ENCODE measurements around the gene HS3ST3A1.
"Not testable (repeated sequence)": the region's sequence is repeated elsewhere in the genome, so short reads cannot be mapped to it uniquely, and the experiment has no call there.

Gene HS3ST3A1

DNA sequence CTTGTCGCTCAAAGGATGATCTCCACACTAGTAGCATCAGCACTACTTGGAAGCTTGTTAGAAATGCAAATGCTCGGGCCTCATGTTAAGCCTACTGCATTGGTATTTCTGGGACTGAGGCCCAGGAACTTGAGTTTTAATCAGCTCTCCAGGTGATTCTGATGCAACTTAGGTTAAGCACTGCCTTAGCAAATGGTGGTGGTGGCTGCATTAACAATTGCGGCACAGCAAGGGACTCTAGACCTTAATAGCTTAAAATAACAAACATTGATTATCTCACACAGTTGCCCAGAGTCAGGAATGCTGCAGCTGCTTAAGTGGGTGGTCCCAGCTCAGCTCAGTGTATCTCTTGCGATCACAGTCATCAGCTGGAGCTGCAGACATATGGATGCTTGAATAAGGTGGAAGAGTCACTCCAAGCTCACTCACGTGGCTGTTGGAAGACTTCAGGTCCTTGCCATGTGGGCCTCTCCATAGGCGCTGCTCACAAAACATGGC lies 25.8 kb downstream of the HS3ST3A1 start:
- DNase-seq (ENCODE audit: low spot score) = no peak

DNA sequence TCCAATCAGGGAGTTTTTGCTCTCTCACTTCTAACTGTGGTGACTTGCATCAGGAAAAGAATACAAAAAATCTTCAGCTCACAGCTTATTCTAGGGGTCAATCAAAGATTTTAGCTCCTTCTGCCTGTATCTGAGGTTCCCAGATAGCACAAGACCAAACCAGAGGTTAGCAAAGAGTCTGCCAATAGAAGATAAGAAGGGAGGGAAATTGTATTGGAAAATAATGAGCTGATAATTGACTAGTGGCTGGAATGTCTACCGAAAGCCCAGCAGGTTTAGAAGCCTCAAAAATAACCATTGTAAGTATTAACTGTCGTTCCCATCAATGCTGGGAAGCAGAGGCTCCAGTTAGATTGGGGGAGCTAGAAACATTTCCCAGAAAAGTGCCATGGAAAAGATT lies 26.3 kb downstream of the HS3ST3A1 start:
- DNase-seq (ENCODE audit: low spot score) = no peak

DNA sequence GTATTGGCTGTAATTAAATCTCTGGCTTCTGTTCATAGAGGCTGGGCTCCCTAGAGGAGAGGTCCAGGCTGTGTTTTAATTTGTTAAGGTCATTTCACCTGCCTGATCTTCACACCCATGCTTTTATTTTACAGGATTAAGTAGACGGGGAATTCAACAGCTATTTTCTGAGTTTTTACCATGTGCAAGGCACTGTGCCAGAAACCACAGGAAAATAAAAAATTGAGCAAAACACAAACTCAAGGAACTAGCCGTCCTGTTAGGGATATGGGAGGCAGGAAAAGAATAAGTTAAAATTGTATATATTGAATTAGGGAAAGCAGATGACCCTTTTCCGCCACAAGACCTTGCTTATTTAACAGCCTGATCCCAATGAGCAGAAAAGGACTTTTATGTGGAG lies 29.1 kb downstream of the HS3ST3A1 start:
- no peak for DNase-seq (ENCODE audit: low spot score)

DNA sequence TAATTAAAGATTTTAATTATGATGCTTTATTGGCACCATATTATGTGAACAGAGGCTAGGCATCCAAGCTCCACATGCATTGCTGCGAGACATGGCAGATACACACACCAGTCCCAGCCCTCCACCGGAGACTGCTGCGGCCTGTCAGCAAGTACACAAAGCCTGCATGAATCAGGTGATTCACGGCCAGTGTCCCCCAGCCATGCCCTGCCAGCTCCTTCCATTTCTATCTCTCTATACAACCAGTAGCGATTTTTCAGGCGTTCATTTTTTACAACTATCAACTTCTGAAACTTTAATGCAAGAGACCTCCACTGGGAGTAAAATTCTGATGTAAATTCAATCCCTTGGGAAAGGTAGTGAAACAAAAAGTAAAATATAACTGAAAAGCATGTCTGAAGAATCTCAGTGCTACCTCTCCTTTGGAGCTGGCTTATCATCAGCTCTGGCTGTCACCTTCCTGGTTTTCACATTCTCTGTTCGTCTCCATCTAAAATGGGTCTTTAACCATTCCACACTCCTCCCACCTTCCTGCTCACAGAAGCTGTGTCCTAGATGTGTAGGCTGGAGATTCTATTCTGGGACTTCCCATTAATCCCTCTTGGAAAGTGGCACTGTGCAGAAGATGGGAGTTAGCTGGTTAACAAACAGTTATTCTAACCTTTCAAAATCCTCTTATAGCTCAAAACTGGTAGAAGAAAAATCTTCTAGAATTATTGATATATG lies 32.2 kb downstream of the HS3ST3A1 start:
- DNase-seq (ENCODE audit: low spot score) = no peak

DNA sequence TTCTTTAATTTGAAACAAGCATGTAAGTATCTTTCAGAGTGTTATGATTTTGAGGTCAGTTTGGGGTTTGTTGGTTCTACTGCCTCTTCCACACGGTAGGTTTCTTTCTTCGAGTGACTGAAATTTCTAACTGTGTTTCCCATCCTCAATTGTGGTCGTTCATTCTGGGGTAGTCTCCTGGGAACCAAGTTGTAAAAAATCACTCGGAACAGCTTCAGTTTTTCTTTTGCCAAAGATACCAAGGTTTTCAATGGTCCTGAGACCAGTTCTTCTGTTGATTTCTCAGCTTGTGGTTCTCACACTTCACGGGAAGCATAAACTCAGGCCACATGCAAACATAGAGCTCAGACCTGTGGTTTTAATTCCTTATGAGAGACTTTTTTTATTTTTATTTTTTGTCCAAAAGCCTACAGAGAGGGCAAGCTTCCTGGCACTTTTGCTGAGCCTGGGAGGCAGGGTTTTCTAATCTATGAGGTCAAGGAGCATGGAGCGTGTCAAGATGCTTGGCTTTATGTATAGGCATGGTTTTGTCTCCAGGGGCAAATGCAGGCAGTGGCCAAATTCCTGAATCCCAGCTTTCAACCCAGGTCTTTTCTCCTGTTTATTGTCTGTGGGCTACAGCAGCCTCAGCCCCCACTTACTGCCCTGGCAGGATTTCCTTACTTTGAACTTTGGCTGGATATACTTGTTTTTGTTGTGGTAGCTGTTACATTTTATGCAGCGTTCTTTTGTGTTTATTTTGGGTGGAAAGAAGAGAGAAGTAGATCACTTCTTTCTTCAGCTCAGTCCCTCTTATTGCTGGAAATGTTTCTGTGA lies 32.9 kb downstream of the HS3ST3A1 start:
- no peak for DNase-seq (ENCODE audit: low spot score)

DNA sequence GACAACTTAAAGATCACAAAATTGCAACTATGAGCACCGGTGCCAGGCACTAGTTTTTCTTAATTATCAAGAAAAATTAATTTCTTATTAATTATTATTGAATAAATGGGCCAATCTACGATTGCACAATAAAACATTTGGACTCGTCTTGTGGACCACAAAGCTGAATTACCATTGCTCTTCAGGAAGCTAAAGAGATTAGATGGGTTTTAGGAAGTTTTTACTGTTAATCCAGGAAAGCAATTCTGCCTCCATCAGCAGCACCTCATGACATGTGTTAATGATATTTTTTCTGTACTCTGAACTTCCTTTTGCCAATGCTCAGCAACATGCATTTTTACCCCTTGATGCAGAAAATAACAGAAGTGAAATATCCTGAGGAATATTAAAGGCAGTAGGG lies 37.9 kb downstream of the HS3ST3A1 start:
- no peak for DNase-seq (ENCODE audit: low spot score)

DNA sequence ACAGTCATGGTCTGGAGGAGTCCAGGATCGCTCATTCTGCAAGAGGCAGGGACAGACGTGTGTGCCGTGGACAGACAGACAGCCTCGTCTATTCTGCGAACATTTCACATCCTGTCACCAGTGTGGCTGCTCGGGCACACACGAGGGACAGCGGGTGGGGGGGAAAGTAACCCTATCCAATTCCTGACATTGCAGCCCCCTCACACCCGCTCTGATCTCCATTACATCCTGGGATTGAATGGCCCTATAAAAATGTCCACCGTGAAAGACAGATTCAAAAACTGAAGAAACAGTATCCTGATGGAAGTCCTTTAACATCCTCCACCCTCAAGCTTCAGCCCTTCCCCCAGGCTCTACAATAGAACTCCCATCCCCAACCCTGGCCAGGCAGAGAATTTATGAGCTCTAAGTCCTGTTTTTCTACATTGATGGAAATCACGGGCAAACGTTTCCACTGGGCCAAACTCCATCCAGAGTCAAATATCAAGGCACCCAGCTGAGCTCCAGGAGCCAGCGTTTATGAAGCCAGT lies 39.4 kb downstream of the HS3ST3A1 start:
- DNase-seq (ENCODE audit: low spot score) = no peak

DNA sequence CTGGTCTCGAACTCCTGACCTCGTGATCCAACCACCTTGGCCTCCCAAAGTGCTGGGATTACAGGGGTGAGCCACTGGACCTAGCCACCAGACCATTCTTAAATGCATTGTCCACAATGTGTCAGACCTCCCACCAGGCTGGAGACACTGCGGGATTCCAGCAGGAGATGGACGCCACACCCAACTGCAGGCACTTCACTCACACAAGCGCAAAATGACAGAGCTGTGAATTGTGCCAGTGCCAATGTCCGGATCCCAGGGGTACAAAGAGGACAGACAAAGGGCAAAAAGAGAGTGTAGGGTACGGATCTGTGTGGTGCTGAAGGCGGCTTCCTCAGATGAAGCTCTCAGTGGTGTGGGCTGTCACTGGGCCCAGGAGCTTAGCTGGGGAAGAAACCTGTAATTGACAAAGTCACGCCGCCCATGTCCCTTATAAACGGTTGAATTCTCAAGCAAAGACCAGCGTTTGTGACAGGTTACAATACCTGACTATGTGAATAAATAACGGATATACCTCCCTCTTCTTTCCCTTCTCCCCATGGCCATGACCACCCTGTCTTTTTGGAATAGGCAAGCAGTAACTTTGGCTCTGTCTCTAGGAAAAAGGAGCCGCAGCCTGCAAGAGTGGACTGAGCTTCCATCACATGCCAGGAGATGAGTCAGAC lies 40.0 kb downstream of the HS3ST3A1 start:
- DNase-seq (ENCODE audit: low spot score) = peak; percentile 85

DNA sequence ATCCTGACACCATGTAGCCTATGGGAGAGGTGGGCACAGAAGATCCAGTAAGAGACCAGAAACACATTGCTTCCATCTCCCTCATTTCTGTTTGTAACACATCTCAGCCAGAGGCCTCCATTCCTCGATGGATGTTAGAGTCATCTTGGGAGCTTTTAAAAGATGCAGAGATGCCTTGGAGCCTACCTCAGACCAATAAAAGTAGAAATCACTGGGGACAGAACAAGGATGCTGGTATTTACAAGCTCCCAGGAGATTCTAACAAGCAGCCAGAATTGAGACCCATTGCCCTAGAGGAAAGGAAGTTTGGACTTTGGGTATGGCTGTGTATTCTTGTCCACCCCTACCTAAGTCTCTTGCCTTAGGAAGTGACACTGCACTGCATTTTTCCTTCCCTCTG lies 40.8 kb downstream of the HS3ST3A1 start:
- DNase-seq (ENCODE audit: low spot score) = no peak

DNA sequence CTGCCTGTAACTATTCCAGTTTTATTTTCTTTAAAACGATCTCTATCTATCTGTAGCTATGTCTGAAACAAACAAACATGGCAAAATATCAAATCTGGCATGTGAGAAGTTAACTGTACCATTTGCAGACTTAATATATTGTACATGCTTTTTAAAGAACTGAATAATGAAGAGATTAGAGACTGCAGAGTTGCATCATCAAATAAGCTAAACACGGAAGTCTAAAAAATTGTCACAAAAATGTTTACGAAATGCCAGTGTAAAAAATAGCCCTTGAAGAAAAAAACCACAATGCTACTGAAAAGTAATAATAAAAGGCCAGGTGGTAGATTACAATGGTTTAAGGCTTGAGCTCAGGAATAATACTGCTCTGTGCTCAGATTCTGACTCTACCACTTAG lies 43.1 kb downstream of the HS3ST3A1 start:
- DNase-seq (ENCODE audit: low spot score) = no peak

DNA sequence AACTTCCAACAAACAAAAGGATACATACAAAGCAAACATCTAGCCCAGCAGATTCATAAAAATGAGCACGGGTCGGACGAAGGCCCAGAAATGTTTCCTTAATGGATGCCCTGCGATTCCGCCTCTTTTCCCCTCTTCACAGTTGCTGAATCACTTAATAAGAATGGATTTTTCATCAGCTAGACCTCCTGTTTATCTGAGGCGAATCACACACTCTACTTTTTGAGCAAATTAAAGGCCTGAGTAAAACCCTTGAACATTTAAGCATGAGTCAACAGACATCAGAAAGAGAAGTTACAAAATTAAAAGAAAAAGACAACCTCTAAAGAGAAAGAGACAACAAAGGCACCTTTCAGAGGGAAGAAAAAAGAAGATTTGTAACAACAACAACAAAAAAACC lies 44.7 kb downstream of the HS3ST3A1 start:
- no peak for DNase-seq (ENCODE audit: low spot score)

DNA sequence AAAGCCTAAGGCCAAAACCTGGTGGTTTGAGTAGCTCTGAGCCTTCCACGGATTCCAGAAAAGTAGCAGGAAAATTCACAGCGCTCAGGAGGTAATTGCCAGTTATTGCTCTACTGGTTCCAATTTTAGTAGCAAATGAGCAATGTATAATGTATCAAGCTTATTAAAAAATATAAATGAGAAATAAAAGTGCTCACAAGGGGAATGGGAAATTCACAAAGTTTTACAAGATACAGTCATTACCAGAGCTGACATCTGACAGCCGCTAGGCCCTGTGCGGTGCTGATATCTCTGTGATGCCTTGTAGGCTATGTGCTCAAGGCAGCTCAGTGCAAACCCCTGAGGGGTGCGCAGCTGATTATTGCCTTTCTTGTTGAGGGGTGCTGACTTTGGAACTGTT lies 47.5 kb downstream of the HS3ST3A1 start:
- DNase-seq (ENCODE audit: low spot score) = no peak

DNA sequence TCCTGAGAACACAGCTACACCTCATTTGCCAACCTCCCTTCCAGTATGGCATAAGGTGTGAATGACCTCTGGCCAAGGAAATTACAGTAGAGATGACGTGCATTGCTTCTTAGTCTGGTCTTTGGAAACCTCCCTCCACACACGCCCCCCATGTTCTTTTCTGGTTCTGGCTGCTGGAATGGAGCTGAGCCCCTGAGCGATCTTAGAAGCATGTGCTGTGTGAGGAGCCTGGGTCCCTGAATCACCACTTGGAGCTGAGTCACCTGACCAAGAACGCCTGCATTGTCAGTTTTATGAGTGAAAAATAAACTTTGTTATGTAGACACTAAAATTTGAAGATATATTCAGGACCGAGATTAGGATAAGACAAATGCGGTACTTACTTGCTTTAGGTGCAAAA lies 51.4 kb downstream of the HS3ST3A1 start:
- DNase-seq (ENCODE audit: low spot score) = no peak

DNA sequence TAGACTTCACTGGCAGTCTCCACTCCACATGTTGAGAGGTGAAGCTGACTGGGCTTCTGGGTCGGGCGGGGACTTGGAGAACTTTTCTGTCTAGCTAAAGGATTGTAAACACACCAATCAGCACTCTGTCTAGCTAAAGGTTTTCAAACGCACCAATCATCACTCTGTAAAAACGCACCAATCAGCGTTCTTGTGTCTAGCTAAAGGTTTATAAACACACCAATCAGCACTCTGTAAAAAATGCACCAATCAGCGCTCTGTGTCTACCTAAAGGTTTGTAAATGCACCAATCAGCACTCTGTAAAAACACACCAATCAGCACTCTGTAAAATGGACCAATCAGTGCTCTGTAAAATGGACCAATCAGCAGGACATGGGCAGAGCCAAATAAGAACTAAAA lies 53.2 kb downstream of the HS3ST3A1 start:
- not testable (repeated sequence) for DNase-seq (ENCODE audit: low spot score)

DNA sequence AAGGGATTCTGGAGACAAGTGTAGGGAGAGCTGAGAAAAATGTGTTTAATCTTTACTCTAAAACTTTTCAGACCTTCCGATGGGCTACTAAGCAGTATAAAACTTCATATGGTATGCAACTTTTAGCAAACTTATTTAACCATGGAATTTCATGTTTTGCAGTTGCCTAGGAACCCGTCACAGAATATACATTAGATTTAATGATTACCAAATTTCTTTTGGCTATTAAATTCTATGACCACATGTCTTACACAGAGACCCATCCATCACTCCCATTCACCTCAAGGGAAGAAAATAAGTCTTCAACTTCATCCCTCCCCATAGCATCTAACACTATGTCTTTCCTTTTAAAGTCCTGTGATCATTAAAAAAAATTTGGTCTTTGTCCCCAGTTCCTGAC lies 54.9 kb downstream of the HS3ST3A1 start:
- no peak for DNase-seq (ENCODE audit: low spot score)

DNA sequence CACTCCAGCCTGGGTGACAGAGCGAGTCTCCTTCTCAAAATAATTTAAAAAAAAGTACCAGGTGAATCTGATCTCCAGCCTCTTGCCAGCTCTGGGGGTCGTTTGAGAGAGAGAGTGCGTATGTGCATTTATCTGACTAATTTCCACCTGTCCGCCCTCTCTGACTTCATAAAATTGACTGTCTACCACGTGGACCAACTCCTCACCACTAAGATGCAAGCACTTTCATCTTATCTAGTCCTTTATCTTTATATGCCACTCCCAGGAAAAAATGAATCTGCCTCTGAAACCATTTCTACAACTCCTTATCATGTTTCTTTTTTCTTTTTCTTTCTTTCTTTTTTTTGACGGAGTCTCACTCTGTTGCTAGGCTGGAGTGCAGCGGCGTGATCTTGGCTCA lies 55.8 kb downstream of the HS3ST3A1 start:
- no peak for DNase-seq (ENCODE audit: low spot score)

DNA sequence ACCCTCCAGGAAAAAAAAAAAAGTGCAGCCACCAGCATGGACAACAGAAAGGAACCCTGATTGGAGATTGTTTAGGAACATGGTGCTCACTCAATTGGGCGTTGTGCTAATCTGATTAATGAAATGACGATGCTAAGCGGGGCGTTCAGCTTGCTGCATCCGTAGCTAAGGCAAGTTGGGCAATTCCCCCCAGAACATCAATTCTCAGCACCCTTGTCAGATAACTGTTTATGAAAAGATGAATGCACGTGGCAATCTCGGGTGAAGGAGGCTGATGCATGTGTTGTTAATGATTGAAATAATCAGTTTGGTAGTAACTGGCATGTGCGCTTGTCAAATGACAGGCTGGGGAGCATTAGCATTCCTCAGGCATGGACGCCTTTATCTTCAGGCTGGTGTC lies 57.0 kb downstream of the HS3ST3A1 start:
- DNase-seq (ENCODE audit: low spot score) = no peak

DNA sequence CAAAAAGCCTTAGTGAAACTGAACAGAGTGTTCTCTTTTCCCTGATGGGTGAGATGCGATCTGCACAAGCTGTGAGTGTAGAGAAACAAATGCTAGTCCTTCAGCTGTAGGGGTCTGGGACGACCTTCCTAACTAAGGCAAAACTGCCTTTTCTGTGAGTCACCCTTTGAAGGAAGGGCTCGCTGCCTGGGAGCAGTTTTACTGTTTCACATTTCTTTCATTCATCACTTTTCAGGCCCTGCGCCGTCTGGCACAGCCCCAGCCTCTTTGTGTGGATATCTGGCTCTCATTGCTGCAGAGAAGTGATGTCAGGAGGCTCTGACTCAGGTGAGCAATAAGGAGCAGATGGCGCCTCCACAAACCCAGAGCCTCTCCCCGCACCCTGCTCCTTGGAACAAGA lies 57.4 kb downstream of the HS3ST3A1 start:
- peak; percentile 76 for DNase-seq (ENCODE audit: low spot score)

DNA sequence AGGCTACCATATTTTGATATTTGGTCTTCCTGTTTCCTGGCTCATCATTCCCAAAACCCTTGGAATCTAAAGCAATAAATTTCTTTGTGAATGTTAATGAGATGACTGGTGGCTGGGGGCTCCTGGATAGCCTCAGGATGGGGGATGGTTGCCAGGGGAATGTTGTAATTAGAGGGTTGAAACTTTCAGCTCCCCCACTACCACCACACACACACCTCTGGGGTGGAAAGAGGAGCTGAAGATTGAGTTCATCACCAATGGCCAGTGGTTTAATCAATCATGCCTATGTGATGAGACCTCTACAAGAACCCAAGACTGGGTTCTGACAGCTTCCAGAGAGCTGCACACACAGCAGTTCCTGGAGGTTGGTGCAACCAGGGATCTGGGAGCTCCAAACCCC lies 59.1 kb downstream of the HS3ST3A1 start:
- DNase-seq (ENCODE audit: low spot score) = no peak

DNA sequence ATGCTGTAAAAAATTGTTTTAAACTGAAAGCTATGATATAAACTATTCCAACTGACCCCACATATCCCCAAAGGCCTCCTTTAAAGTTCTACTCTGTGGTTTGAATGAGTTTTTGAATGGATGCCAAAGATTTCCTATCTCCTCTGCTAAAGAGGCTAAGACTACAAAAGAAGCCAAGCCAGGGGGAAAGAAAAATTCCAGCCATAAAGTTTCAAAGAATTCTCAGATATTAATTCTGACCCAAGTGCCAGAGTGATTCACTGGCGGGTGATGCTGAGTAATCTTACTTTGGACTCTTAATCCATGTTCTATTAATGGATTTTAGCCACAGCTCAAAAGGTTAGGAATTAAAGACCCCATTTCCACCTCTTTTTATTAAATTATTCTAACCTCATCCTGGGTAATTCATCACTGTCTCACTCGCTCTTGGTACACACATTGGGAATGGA lies 60.7 kb downstream of the HS3ST3A1 start:
- peak; percentile 54 for DNase-seq (ENCODE audit: low spot score)

DNA sequence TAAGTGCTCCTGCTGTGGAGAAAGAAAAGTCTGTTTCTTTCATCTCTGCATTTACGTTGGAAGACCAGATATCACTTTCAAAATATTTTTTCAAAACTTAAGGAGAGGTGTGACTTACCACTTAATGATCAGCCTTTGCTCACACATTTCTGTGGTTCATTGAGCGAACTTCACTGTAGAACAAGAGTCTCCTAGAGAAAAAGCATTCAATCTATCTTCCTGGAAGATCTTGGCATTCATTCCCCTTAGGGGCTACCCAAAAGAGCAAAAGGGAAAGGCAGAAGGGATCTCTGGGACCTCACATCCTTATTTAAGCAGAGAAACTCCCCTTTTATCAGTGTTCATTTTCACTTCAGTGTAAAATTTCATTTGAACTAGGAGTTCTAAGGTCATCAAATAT lies 61.2 kb downstream of the HS3ST3A1 start:
- DNase-seq (ENCODE audit: low spot score) = no peak

DNA sequence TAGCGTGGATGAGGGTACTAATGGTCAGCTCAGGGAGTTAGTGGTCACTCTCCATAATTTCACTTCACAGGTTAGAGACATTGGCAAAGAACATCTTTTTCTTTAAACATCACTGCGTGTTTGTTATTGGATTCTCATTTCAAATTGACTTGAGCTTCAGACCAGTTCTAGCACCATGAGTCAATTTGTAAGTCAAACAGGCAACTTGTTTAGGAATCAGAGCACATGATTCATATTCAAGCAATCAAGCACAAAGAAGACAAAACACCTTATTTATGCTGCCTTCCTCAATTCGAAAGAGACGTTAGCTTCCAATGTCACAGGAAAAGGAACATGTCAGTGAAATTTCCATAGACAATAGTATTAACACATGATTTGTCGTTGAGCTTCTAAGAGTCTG lies 62.3 kb downstream of the HS3ST3A1 start:
- no peak for DNase-seq (ENCODE audit: low spot score)

Data from AG08396 (cell line).